ENCODE results near the gene ABHD4.
A peak's percentile ranks its signal among the peaks of the same experiment; 100 is the strongest.

Gene ABHD4

DNA sequence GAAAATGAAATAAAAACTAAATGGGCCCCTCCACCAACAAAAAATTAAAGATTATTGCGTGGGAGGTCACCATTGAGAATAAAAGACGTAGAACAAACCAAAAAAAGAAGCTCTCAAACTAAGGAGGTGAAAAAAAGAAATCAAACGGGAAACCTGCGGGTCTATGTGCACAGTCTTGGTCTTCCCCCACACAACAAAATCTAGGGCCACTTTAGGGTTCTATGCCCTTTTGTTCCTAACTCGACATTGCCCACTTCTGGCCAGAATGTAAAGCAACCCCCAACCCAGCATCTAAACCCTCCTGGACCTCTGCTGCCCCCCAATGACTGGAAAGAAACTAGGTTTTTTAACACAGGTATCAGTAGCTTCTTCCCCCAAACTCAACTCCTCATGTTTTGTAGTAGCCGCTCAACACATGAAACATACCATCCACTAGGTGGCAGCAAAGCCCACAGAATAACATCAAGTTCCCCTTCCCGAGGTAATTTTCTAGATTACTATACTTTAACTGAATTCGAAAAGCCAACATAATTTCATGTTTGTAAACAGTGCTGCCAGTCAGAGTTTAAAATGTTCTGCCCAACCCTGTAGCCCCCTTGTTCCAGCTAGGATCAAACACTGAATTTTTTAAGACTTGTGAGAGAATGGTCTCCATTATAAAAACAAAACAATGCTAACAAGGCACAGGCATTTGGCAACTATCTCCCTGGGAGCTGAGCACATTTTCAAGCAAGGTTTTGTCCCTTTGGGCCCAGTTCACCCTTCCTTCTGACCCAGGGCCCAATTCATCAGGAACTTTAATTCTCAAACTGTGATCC is 27.8 kb upstream of the ABHD4 start:
- H3K27ac ChIP-seq (ENCODE audit: low read length) = peak overlapping the region; percentile 51
- H3K9me3 ChIP-seq (ENCODE audit: insufficient read depth, low read length) = no peaks in the 10 kb centered on the region
- TF ChIP-seq, protein P1, sequence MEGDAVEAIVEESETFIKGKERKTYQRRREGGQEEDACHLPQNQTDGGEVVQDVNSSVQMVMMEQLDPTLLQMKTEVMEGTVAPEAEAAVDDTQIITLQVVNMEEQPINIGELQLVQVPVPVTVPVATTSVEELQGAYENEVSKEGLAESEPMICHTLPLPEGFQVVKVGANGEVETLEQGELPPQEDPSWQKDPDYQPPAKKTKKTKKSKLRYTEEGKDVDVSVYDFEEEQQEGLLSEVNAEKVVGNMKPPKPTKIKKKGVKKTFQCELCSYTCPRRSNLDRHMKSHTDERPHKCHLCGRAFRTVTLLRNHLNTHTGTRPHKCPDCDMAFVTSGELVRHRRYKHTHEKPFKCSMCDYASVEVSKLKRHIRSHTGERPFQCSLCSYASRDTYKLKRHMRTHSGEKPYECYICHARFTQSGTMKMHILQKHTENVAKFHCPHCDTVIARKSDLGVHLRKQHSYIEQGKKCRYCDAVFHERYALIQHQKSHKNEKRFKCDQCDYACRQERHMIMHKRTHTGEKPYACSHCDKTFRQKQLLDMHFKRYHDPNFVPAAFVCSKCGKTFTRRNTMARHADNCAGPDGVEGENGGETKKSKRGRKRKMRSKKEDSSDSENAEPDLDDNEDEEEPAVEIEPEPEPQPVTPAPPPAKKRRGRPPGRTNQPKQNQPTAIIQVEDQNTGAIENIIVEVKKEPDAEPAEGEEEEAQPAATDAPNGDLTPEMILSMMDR (IDR thresholded peaks at IDR 0.05; ENCODE audit: low read depth, low read length) = peak; percentile 99
- no peak for TF ChIP-seq EZH2phosphoT487 (IDR thresholded peaks at IDR 0.05; ENCODE audit: low read depth)
- peaks cover 40% of the 10 kb centered on the region for H3K79me2 ChIP-seq (ENCODE audit: low read length)
- no peak overlapping the region for H2AFZ ChIP-seq (ENCODE audit: low read depth, low read length)
- H3K9ac ChIP-seq (ENCODE audit: low read length) = peak overlapping the region; percentile 55
- peaks cover 54% of the 10 kb centered on the region for H3K36me3 ChIP-seq (replicated peaks; ENCODE audit: low read depth, low read length)
- peak overlapping the region; percentile 57 for H3K4me2 ChIP-seq (ENCODE audit: low read length)
- H4K20me1 ChIP-seq (ENCODE audit: insufficient read depth, low read length) = peaks cover 5% of the 10 kb centered on the region; the same call in 1 of the 2 replicates
- H3K4me3 ChIP-seq (ENCODE audit: low read length) = peak overlapping the region; percentile 65
- H3K4me1 ChIP-seq (ENCODE audit: low read length) = peaks cover 31% of the 10 kb centered on the region
- no peaks in the 10 kb centered on the region for H3K27me3 ChIP-seq (ENCODE audit: low read depth, low read length)

DNA sequence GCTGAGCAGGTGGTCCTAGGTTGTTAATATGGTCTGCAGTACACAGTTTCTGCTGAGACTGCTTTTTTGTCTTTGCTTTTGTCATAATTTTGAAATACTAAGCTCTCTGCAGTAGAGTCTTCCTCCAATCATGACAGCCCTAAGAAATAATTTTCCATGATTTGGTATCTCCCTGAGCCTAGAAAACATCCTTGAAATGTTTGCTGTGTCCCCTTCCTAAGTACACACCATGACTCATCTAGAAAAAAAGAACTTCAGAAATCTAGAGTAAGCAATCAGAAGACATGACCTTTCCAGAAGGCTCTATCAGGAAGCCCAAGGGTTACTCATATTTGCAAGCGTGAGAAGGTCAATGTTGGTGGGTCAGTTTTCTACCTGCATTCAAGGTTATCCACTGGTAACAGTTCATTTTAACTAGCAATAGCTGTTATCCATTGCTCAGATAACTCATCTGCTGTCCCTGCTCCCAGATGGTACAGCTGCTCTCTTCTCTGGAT is 25.5 kb upstream of the ABHD4 start:
- Histone ChIP-seq H2AFZ (ENCODE audit: low read depth, low read length) (no peak overlapping the region), H3K9me3 (ENCODE audit: insufficient read depth, low read length) (no peaks in the 10 kb centered on the region), H3K79me2 (ENCODE audit: low read length) (peaks cover 47% of the 10 kb centered on the region), H3K27ac (ENCODE audit: low read length) (no peak overlapping the region), H4K20me1 (ENCODE audit: insufficient read depth, low read length) (peaks cover 4% of the 10 kb centered on the region), H3K4me1 (ENCODE audit: low read length) (peaks cover 9% of the 10 kb centered on the region), H3K9ac (ENCODE audit: low read length) (no peak overlapping the region), H3K4me2 (ENCODE audit: low read length) (no peak overlapping the region), H3K36me3 (replicated peaks; ENCODE audit: low read depth, low read length) (peaks cover 45% of the 10 kb centered on the region), H3K27me3 (ENCODE audit: low read depth, low read length) (no peaks in the 10 kb centered on the region), H3K4me3 (ENCODE audit: low read length) (no peak overlapping the region)
- no peak for TF ChIP-seq EZH2phosphoT487 (IDR thresholded peaks at IDR 0.05; ENCODE audit: low read depth)
- TF ChIP-seq, protein P1 (IDR thresholded peaks at IDR 0.05; ENCODE audit: low read depth, low read length) = no peak

- H3K27ac ChIP-seq (ENCODE audit: low read length) = no peak overlapping the region
- peaks cover 43% of the 10 kb centered on the region for H3K36me3 ChIP-seq (replicated peaks; ENCODE audit: low read depth, low read length)
- TF ChIP-seq, protein P1 (IDR thresholded peaks at IDR 0.05; ENCODE audit: low read depth, low read length) = no peak
- no peak for TF ChIP-seq EZH2phosphoT487 (IDR thresholded peaks at IDR 0.05; ENCODE audit: low read depth)
- H3K9ac ChIP-seq (ENCODE audit: low read length) = no peak overlapping the region
- H3K4me2 ChIP-seq (ENCODE audit: low read length) = no peak overlapping the region
- no peaks in the 10 kb centered on the region for H3K9me3 ChIP-seq (ENCODE audit: insufficient read depth, low read length)
- H3K27me3 ChIP-seq (ENCODE audit: low read depth, low read length) = no peaks in the 10 kb centered on the region
- no peak overlapping the region for H3K4me3 ChIP-seq (ENCODE audit: low read length)
- H2AFZ ChIP-seq (ENCODE audit: low read depth, low read length) = no peak overlapping the region
- peaks cover 15% of the 10 kb centered on the region for H3K4me1 ChIP-seq (ENCODE audit: low read length)
- peaks cover 8% of the 10 kb centered on the region for H4K20me1 ChIP-seq (ENCODE audit: insufficient read depth, low read length)
- H3K79me2 ChIP-seq (ENCODE audit: low read length) = peaks cover 49% of the 10 kb centered on the region
Observed at GRCh38 chr14:22573804-22574203, 24.3 kb upstream of the ABHD4 start.

- H2AFZ ChIP-seq (ENCODE audit: low read depth, low read length) = no peak overlapping the region
- H3K79me2 ChIP-seq (ENCODE audit: low read length) = peaks cover 71% of the 10 kb centered on the region
- peaks cover 43% of the 10 kb centered on the region for H3K36me3 ChIP-seq (replicated peaks; ENCODE audit: low read depth, low read length)
- H3K4me1 ChIP-seq (ENCODE audit: low read length) = peaks cover 6% of the 10 kb centered on the region; the same call in 1 of the 2 replicates
- H3K9me3 ChIP-seq (ENCODE audit: insufficient read depth, low read length) = no peaks in the 10 kb centered on the region
- TF ChIP-seq EZH2phosphoT487 (IDR thresholded peaks at IDR 0.05; ENCODE audit: low read depth) = no peak
- TF ChIP-seq, protein P1 (IDR thresholded peaks at IDR 0.05; ENCODE audit: low read depth, low read length) = no peak
- peaks cover 22% of the 10 kb centered on the region for H4K20me1 ChIP-seq (ENCODE audit: insufficient read depth, low read length)
- no peak overlapping the region for H3K4me2 ChIP-seq (ENCODE audit: low read length)
- no peak overlapping the region for H3K27ac ChIP-seq (ENCODE audit: low read length)
- H3K27me3 ChIP-seq (ENCODE audit: low read depth, low read length) = no peaks in the 10 kb centered on the region
- no peak overlapping the region for H3K9ac ChIP-seq (ENCODE audit: low read length)
- H3K4me3 ChIP-seq (ENCODE audit: low read length) = no peak overlapping the region
Observed at GRCh38 chr14:22577334-22577908, 20.7 kb upstream of the ABHD4 start.

All from OCI-LY3 (cell line).